Stimulated activated CD4-positive, alpha-beta T cell treated with anti-CD3 and anti-CD28 coated beads, Interleukin-15, amount 100 ng/mL, for 24 hours (primary cell): ENCODE results near the gene KPNA3.
"Not testable (repeated sequence)": the region's sequence is repeated elsewhere in the genome, so short reads cannot be mapped to it uniquely, and the experiment has no call there.

ENCODE experiments used
- DNase-seq: peaks from one replicate; pipeline ENCODE4 v3.0.0-alpha.2; 2020

Gene KPNA3

GRCh38 chr13:49792550-49793324 is at the start of gene KPNA3:
Gene KPNA3, minus strand, starts transcription at chr13:49792682. Its CDS starts 176 bp downstream, at chr13:49792506.
- DNase-seq, result peak; percentile 97

- no peak for DNase-seq
Measured at GRCh38 chr13:49841964-49842363, 49.5 kb upstream of the KPNA3 start.

GRCh38 chr13:49840675-49841074 is 48.2 kb upstream of the KPNA3 start:
- no peak for DNase-seq

- no peak for DNase-seq
Measured at GRCh38 chr13:49840266-49840665, 47.8 kb upstream of the KPNA3 start.

GRCh38 chr13:49838989-49839388 is 46.5 kb upstream of the KPNA3 start:
- DNase-seq, result no peak

GRCh38 chr13:49836516-49836915 is 44.0 kb upstream of the KPNA3 start:
- no peak for DNase-seq

GRCh38 chr13:49833402-49833801 is 40.9 kb upstream of the KPNA3 start:
- DNase-seq, result no peak

- no peak for DNase-seq
Measured at GRCh38 chr13:49831455-49831854, 39.0 kb upstream of the KPNA3 start.

GRCh38 chr13:49830721-49831120 is 38.2 kb upstream of the KPNA3 start:
- DNase-seq, result no peak

GRCh38 chr13:49829715-49830114 is 37.2 kb upstream of the KPNA3 start:
- no peak for DNase-seq

- DNase-seq, result no peak
Measured at GRCh38 chr13:49828453-49828852, 36.0 kb upstream of the KPNA3 start.

GRCh38 chr13:49827891-49828290 is 35.4 kb upstream of the KPNA3 start:
- DNase-seq, result no peak

GRCh38 chr13:49827336-49827735 is 34.9 kb upstream of the KPNA3 start:
- DNase-seq, result no peak

GRCh38 chr13:49821216-49822009 is 28.9 kb upstream of the KPNA3 start:
- no peak for DNase-seq

GRCh38 chr13:49820591-49821215 is 28.2 kb upstream of the KPNA3 start:
- DNase-seq, result no peak

GRCh38 chr13:49816047-49816446 is 23.6 kb upstream of the KPNA3 start:
- DNase-seq, result not testable (repeated sequence)

- DNase-seq, result no peak
Measured at GRCh38 chr13:49814551-49815270, 22.2 kb upstream of the KPNA3 start.

- DNase-seq, result no peak
Measured at GRCh38 chr13:49812812-49813211, 20.3 kb upstream of the KPNA3 start.

GRCh38 chr13:49811527-49811908 is 19.0 kb upstream of the KPNA3 start:
- DNase-seq, result no peak

- no peak for DNase-seq
Measured at GRCh38 chr13:49810567-49811526, 18.4 kb upstream of the KPNA3 start.

- DNase-seq, result no peak
Measured at GRCh38 chr13:49807681-49808080, 15.2 kb upstream of the KPNA3 start.

- DNase-seq, result no peak
Measured at GRCh38 chr13:49806126-49806536, 13.6 kb upstream of the KPNA3 start.
